GM12872 (cell line): ENCODE measurements around the gene FAAP100.

ENCODE experiments used
- TF ChIP-seq, protein P1 (sequence below): IDR thresholded peaks from 3 replicates; pipeline ENCODE4 v1.5.1; 2011; ENCODE audit warnings: low read depth, mild to moderate bottlenecking, low read length, moderate library complexity; ENCODE audit not compliant: insufficient read depth

Gene FAAP100

DNA sequence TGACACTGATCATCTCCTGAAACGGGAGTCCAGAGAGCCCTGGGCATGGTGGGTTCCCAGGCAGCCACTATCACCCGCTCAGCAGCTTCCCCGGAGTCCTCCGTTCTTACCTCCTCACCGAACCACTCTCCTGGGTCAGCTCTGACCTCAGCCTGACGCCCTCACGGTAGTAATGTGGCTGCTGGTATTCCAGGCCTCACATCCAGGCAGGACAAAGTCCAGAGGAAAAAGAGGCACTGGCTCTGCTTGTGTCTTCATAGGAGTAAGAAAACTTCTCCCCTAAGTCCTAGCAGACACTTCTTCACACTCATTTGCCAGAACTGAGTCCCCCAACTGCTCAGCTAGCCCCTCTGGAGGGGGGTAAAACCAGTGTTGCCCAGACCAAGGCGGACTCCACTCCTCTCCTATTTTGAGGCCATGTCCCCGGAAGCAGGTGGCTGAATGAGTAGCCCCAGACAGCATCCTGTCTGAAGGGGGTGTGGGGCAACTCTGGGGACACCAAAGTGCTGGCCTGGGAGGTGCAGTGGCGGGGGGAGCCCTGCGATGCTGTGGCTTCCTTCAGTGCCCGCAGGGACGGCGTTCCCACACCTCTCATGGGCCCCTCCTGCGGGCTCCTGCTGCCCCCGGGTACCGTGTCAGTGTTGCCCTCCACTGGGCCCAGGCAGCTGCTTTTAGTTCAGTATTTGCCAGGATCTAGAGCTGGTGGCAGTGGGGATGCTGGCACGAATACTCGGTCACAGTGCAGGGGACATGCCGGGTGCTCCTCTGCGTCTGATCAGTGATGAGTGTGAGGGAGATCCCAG is 18.6 kb downstream of the FAAP100 start:
- TF ChIP-seq, protein P1, sequence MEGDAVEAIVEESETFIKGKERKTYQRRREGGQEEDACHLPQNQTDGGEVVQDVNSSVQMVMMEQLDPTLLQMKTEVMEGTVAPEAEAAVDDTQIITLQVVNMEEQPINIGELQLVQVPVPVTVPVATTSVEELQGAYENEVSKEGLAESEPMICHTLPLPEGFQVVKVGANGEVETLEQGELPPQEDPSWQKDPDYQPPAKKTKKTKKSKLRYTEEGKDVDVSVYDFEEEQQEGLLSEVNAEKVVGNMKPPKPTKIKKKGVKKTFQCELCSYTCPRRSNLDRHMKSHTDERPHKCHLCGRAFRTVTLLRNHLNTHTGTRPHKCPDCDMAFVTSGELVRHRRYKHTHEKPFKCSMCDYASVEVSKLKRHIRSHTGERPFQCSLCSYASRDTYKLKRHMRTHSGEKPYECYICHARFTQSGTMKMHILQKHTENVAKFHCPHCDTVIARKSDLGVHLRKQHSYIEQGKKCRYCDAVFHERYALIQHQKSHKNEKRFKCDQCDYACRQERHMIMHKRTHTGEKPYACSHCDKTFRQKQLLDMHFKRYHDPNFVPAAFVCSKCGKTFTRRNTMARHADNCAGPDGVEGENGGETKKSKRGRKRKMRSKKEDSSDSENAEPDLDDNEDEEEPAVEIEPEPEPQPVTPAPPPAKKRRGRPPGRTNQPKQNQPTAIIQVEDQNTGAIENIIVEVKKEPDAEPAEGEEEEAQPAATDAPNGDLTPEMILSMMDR = no peak

DNA sequence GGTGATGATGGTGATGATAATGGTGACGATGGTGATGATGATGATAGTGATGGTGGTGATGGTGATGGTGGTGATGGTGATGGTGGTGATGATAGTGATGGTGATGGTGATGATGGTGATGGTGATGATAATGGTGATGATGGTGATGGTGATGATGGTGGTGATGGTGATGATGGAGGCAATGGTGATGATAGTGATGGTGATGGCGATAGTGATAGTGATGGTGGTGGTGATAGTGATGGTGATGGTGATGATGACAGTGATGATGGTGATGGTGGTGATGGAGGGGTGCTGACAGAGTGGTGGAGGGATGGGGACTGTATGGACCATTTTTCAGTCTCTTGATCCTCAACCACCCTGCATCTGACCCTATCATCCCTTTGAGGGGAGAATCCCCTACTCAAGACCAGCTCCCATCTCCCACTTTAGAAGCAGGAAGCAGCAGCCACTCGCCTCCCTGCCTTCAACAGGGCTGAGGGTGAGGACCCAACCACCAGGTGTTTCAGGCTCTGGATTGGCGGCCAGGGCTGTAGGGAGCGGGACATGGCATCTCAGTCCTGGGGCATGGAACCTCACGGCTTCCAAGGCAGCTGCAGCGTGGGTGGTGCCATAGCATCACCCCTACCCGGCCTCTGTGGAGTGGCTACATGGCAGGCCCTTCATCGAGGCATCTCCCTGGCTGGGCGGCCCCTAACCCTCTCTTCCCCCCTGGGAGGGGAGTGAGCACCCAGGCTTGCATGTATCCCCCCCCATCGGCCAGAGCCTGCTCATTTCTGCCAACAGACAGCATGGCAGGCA is 19.5 kb downstream of the FAAP100 start:
- TF ChIP-seq, protein P1 = no peak

DNA sequence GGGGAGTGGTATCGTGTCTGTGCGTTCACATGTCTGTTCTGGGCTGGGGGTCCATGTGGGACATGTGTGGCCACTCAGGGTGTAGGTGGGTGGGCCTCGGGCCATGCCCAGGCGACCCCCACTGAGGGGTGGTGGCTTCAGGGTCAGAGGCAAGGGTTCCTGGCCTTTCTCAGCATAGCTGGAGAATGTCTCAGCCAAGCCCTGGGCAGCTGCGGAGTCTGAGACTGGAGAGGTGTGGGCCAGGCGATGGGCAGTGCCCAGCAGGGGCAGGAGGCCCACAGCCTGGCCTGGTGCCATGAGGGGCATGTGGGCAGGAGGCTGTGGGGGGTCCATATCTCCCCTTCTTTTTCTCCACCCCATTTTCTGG is 22.7 kb downstream of the FAAP100 start:
- TF ChIP-seq, protein P1 = no peak

DNA sequence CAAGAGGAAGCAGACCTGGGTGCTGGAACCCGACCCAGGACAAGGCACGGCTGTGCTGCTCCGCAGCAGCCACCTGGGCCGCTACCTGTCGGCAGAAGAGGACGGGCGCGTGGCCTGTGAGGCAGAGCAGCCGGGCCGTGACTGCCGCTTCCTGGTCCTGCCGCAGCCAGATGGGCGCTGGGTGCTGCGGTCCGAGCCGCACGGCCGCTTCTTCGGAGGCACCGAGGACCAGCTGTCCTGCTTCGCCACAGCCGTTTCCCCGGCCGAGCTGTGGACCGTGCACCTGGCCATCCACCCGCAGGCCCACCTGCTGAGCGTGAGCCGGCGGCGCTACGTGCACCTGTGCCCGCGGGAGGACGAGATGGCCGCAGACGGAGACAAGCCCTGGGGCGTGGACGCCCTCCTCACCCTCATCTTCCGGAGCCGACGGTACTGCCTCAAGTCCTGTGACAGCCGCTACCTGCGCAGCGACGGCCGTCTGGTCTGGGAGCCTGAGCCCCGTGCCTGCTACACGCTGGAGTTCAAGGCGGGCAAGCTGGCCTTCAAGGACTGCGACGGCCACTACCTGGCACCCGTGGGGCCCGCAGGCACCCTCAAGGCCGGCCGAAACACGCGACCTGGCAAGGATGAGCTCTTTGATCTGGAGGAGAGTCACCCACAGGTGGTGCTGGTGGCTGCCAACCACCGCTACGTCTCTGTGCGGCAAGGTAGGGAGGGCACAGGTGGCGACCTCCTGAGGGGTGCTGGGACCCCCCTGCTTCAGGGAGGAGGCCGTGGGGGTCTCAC is 23.3 kb downstream of the FAAP100 start:
- TF ChIP-seq, protein P1 = no peak

DNA sequence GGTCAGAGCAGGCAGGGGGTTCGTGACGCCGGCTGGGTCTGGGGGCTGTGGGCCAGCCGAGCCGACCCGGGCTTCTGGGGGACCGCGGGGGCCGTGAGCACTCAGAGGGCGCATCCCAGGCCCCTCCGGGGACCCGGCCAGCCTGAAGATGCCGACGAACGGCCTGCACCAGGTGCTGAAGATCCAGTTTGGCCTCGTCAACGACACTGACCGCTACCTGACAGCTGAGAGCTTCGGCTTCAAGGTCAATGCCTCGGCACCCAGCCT is 23.8 kb downstream of the FAAP100 start:
- TF ChIP-seq, protein P1 = no peak

DNA sequence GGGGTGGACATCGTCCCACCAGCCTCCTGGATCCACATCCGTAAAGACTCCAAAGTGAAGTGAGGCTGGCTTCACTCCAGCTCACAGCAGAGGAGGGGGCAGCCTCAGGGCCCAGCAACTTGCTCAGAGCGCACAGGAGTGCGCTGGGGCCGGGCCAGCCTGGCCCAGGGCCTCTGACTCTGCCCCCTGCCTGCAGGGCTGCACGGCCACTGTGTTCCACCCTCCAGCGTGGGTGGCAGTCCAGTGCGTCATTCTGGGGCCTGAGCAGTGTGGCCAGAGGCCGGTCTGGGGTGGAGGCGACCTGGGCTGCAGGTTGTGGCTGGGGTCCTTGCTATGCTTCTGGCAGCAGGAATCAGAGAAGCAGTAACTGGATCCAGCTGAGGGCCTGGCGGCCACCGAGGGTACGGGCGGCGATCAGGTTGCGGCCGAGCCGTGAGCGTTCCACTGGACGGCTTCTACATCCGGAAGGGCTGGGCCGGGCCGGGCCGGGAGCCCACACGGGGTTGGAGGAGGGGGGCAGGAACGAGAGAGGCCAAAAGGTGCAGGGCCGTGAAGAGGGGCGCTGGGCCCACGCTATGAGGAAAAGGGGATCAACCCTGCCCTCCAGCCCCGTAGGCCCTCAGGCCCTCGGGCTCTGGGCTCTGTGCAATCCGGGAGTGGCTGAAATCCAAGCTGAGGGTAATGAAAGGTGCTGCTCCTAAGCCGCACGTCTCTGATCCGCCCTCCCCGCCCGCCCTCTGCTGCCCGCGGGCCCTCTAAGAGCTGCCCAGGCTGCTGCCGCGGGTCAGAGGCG is 24.4 kb downstream of the FAAP100 start, which contains the start of gene FSCN2:
Gene FSCN2, plus strand, starts transcription at position 787 of the 793 bp plus-strand sequence. CDS start 155 bp downstream, outside the sequence.
- TF ChIP-seq, protein P1 = no peak
